Measurements from ENCODE around the gene NOL3. TPM values are rescaled to one million over a fixed set of nuclear protein-coding genes. Genes with fewer than 3 reads are reported as not detected.
A peak's percentile ranks its signal among the peaks of the same experiment; 100 is the strongest.

NOL3 gene
- total RNA-seq, 1 experiment from 2014 or later: 8.5 TPM

DNA sequence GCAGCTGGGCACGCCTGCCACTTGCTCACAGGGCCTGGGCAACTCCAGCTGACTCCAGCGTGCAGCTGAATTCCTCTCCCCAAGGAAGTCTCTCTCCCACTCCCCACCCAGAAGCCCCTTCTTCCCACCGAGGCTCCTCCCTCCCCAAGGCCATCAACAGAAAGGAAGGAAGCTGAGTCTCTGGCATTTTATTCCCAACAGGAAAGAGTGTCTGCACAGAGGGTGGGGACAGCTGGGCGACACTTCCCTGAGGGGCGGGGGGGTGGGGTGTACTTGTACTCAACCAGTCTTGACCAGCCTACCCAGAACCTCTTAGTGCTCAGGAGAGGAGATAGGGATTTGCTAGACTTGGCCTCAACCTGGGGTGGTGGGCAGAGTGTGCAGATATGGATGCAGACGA is 19.7 kb downstream of the NOL3 start, which contains the start of gene EXOC3L1:
EXOC3L1 (minus strand) TSS at position 96 of the 400 bp plus-strand sequence. CDS start 460 bp downstream, outside the sequence.
- peaks cover 14% of the 10 kb centered on the region; the same call in 1 of the 2 replicates for H3K36me3 Mint-ChIP-seq
- H3K9me3 Mint-ChIP-seq: no peaks in the 10 kb centered on the region
- CTCF ChIA-PET: interaction anchor here (0.7 to 1.9 kb wide), 11 partner anchors 9 to 242 kb away, joined by 3 to 9 read pairs (median 4); partner anchors contain the start of genes CES3, ELMO3 and NOL3

More for the DNA sequence above, 19.7 kb downstream of the NOL3 start, which contains the start of gene EXOC3L1:
- DNase-seq (ENCODE audit: low spot score) (peak; percentile 29), ATAC-seq (no peak; the same call in 1 of the 2 replicates)
- no peak for TF ChIP-seq JUN (CRISPR knock-in tag; IDR thresholded peaks at IDR 0.05)
- no peak for TF ChIP-seq ZNF219 (CRISPR knock-in tag; IDR thresholded peaks at IDR 0.05; ENCODE audit: borderline replicate concordance)
- no peak for TF ChIP-seq ZBTB21 (CRISPR knock-in tag; IDR thresholded peaks at IDR 0.05; ENCODE audit: borderline replicate concordance)
- TF ChIP-seq, protein P1, sequence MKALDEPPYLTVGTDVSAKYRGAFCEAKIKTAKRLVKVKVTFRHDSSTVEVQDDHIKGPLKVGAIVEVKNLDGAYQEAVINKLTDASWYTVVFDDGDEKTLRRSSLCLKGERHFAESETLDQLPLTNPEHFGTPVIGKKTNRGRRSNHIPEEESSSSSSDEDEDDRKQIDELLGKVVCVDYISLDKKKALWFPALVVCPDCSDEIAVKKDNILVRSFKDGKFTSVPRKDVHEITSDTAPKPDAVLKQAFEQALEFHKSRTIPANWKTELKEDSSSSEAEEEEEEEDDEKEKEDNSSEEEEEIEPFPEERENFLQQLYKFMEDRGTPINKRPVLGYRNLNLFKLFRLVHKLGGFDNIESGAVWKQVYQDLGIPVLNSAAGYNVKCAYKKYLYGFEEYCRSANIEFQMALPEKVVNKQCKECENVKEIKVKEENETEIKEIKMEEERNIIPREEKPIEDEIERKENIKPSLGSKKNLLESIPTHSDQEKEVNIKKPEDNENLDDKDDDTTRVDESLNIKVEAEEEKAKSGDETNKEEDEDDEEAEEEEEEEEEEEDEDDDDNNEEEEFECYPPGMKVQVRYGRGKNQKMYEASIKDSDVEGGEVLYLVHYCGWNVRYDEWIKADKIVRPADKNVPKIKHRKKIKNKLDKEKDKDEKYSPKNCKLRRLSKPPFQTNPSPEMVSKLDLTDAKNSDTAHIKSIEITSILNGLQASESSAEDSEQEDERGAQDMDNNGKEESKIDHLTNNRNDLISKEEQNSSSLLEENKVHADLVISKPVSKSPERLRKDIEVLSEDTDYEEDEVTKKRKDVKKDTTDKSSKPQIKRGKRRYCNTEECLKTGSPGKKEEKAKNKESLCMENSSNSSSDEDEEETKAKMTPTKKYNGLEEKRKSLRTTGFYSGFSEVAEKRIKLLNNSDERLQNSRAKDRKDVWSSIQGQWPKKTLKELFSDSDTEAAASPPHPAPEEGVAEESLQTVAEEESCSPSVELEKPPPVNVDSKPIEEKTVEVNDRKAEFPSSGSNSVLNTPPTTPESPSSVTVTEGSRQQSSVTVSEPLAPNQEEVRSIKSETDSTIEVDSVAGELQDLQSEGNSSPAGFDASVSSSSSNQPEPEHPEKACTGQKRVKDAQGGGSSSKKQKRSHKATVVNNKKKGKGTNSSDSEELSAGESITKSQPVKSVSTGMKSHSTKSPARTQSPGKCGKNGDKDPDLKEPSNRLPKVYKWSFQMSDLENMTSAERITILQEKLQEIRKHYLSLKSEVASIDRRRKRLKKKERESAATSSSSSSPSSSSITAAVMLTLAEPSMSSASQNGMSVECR (CRISPR knock-in tag; IDR thresholded peaks at IDR 0.05; ENCODE audit: borderline replicate concordance): no peak
- TF ChIP-seq, protein P2, sequence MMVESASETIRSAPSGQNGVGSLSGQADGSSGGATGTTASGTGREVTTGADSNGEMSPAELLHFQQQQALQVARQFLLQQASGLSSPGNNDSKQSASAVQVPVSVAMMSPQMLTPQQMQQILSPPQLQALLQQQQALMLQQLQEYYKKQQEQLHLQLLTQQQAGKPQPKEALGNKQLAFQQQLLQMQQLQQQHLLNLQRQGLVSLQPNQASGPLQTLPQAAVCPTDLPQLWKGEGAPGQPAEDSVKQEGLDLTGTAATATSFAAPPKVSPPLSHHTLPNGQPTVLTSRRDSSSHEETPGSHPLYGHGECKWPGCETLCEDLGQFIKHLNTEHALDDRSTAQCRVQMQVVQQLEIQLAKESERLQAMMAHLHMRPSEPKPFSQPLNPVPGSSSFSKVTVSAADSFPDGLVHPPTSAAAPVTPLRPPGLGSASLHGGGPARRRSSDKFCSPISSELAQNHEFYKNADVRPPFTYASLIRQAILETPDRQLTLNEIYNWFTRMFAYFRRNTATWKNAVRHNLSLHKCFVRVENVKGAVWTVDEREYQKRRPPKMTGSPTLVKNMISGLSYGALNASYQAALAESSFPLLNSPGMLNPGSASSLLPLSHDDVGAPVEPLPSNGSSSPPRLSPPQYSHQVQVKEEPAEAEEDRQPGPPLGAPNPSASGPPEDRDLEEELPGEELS (CRISPR knock-in tag; IDR thresholded peaks at IDR 0.05): no peak
- no peak for TF ChIP-seq PRRX2 (CRISPR knock-in tag; IDR thresholded peaks at IDR 0.05)
- TF ChIP-seq ZNF423 (CRISPR knock-in tag; IDR thresholded peaks at IDR 0.05): no peak
- TF ChIP-seq, protein P3, sequence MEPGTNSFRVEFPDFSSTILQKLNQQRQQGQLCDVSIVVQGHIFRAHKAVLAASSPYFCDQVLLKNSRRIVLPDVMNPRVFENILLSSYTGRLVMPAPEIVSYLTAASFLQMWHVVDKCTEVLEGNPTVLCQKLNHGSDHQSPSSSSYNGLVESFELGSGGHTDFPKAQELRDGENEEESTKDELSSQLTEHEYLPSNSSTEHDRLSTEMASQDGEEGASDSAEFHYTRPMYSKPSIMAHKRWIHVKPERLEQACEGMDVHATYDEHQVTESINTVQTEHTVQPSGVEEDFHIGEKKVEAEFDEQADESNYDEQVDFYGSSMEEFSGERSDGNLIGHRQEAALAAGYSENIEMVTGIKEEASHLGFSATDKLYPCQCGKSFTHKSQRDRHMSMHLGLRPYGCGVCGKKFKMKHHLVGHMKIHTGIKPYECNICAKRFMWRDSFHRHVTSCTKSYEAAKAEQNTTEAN (CRISPR knock-in tag; IDR thresholded peaks at IDR 0.05): no peak
- TF ChIP-seq OVOL2 (CRISPR knock-in tag; IDR thresholded peaks at IDR 0.05; ENCODE audit: borderline replicate concordance): no peak
- TF ChIP-seq, protein P4, sequence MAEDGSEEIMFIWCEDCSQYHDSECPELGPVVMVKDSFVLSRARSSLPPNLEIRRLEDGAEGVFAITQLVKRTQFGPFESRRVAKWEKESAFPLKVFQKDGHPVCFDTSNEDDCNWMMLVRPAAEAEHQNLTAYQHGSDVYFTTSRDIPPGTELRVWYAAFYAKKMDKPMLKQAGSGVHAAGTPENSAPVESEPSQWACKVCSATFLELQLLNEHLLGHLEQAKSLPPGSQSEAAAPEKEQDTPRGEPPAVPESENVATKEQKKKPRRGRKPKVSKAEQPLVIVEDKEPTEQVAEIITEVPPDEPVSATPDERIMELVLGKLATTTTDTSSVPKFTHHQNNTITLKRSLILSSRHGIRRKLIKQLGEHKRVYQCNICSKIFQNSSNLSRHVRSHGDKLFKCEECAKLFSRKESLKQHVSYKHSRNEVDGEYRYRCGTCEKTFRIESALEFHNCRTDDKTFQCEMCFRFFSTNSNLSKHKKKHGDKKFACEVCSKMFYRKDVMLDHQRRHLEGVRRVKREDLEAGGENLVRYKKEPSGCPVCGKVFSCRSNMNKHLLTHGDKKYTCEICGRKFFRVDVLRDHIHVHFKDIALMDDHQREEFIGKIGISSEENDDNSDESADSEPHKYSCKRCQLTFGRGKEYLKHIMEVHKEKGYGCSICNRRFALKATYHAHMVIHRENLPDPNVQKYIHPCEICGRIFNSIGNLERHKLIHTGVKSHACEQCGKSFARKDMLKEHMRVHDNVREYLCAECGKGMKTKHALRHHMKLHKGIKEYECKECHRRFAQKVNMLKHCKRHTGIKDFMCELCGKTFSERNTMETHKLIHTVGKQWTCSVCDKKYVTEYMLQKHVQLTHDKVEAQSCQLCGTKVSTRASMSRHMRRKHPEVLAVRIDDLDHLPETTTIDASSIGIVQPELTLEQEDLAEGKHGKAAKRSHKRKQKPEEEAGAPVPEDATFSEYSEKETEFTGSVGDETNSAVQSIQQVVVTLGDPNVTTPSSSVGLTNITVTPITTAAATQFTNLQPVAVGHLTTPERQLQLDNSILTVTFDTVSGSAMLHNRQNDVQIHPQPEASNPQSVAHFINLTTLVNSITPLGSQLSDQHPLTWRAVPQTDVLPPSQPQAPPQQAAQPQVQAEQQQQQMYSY (CRISPR knock-in tag; IDR thresholded peaks at IDR 0.05): no peak
- TF ChIP-seq E2F4 (CRISPR knock-in tag; IDR thresholded peaks at IDR 0.05; ENCODE audit: borderline replicate concordance, low read depth): no peak
- no peak for TF ChIP-seq CDX4 (CRISPR knock-in tag; IDR thresholded peaks at IDR 0.05; ENCODE audit: borderline replicate concordance)
- TF ChIP-seq, protein P5, sequence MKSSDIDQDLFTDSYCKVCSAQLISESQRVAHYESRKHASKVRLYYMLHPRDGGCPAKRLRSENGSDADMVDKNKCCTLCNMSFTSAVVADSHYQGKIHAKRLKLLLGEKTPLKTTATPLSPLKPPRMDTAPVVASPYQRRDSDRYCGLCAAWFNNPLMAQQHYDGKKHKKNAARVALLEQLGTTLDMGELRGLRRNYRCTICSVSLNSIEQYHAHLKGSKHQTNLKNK (CRISPR knock-in tag; IDR thresholded peaks at IDR 0.05): no peak
- TF ChIP-seq GABPB1 (CRISPR knock-in tag; IDR thresholded peaks at IDR 0.05): no peak
- TF ChIP-seq E2F1 (CRISPR knock-in tag; IDR thresholded peaks at IDR 0.05): no peak
- TF ChIP-seq SMAD3 (CRISPR knock-in tag; IDR thresholded peaks at IDR 0.05; ENCODE audit: borderline replicate concordance): no peak
- no peak for TF ChIP-seq ZNF232 (CRISPR knock-in tag; IDR thresholded peaks at IDR 0.05)
- TF ChIP-seq KAT7 (CRISPR knock-in tag; IDR thresholded peaks at IDR 0.05; ENCODE audit: borderline replicate concordance): no peak
- no peak for TF ChIP-seq ELF4 (CRISPR knock-in tag; IDR thresholded peaks at IDR 0.05; ENCODE audit: low read depth)
- Mint-ChIP-seq H3K27me3 (ENCODE audit: low read depth) (peaks cover 20% of the 10 kb centered on the region), H3K4me3 (peak within 1 kb of the TSS; percentile 41), H3K4me1 (peaks cover 39% of the 10 kb centered on the region), H3K27ac (no peak within 1 kb of the TSS)
- POLR2A ChIA-PET: interaction anchor here (1.2 kb wide), 1 partner anchor 37 kb away, joined by 5 read pairs; the partner anchor contains the start of gene TMEM208
